Measurements from ENCODE around the gene LGALS3BP.
A peak's percentile ranks its signal among the peaks of the same experiment; 100 is the strongest.
"Not testable (repeated sequence)": the region's sequence is repeated elsewhere in the genome, so short reads cannot be mapped to it uniquely, and the experiment has no call there.

LGALS3BP gene

DNA sequence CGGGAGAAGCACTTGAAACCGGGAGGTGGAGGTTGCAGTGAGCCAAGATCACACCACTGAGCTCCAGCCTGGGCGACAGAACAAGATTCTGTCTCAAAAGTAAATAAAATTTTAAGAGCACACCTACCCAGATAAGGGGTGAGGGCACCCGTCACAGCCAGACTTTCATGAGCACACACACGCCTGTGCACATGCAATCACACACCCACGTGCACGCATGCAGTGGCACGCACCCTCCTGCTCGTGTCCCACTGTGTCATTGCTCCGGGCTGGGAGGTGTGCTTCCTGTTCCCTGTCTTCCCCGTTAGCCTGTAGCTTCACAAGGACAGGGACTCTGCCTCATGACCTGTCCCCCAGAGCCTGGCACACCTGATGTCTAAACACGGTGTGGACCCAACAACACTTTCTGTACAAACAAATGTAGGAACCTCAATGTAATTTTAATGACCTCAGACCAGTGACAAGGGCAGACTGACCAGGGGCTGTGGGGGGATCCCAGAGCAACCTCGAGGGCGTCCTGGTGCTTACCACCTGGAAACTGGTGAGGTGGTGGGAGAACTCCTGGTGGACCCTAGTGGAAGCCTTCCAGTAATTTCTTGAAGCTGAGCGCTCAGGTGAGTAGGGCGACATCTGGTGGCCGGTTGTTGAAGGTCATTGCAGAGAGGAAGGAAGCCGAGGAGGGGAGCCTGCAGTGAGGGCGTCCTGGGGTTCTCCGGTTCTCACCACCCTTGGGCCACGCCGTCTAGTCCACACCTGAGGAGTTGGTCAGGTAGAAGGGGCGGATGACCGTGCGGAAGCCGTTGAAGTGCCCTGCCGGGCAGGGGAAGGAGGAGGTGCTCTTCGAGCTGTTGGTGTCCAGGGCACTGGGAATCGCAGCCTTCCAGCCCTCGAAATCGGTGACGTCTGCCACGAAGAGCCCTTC is 8.6 kb downstream of the LGALS3BP start:
- DNase-seq, result peak; percentile 86

DNA sequence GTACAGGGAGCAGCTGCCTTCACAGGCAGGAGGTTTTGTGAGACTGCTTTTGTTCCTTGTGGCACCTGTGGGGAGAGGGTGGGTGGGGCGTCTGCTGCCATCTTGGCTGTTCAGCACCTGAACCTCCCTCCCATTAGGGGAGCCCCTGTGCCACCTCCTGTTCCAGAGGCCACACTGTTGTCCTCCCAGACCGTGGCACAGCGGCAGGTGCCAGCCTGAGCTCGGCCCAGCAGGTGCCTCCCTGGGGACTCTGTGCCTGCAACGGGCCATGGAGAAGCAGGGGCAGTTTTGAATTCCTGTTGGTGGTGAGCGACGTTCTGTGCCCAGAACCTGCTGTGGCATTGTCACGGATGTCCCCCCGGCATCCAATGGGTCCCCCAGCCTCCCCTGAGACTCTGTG is 9.9 kb downstream of the LGALS3BP start:
- Mint-ChIP-seq H3K27me3 (no peaks in the 10 kb centered on the region), H3K36me3 (ENCODE audit: low read depth) (peaks cover 8% of the 10 kb centered on the region), H3K9me3 (no peaks in the 10 kb centered on the region), H3K4me3 (no peak overlapping the region), H3K27ac (no peak overlapping the region), H3K4me1 (ENCODE audit: low read depth) (peaks cover 6% of the 10 kb centered on the region)
- no peak for DNase-seq

More for the DNA sequence above, 8.6 kb downstream of the LGALS3BP start:
- peaks cover 6% of the 10 kb centered on the region for H3K4me1 Mint-ChIP-seq (ENCODE audit: low read depth)
- no peaks in the 10 kb centered on the region for H3K27me3 Mint-ChIP-seq
- H3K36me3 Mint-ChIP-seq (ENCODE audit: low read depth), result peaks cover 8% of the 10 kb centered on the region
- H3K4me3 Mint-ChIP-seq, result no peak overlapping the region
- H3K9me3 Mint-ChIP-seq, result no peaks in the 10 kb centered on the region
- H3K27ac Mint-ChIP-seq, result no peak overlapping the region

DNA sequence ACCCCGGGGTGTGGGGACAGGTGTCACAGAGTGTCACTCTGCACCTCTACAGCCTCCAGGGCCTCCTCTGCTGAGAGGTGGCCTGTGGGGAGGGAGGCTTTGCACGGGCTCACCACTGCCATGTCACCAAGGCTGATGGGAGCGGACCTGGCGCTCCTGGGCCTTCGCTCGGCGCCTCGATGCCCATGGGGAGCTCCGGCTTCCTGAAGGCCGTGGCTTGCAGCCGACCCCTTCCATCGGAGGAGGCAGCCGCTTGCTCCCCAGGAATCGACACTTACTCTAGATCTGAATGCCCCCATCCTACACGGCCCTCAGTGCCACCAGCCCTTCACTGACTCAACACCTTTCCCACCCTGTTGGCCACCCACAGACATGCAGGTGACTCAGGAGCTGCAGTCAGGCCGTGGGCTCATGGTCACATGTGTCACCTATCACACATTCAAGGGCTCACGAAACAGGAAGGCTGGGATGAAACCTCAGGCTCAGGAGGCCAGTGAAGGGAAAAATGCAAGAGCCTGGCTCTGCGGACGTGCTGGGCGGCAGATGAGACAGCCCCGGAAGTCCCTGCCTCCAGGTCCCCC is 11.9 kb downstream of the LGALS3BP start:
- H3K27ac Mint-ChIP-seq, result no peak overlapping the region
- no peaks in the 10 kb centered on the region for H3K27me3 Mint-ChIP-seq
- peaks cover 6% of the 10 kb centered on the region for H3K4me1 Mint-ChIP-seq (ENCODE audit: low read depth)
- H3K4me3 Mint-ChIP-seq, result no peak overlapping the region
- H3K9me3 Mint-ChIP-seq, result no peaks in the 10 kb centered on the region
- no peak for DNase-seq
- H3K36me3 Mint-ChIP-seq (ENCODE audit: low read depth), result peaks cover 5% of the 10 kb centered on the region

- no peak overlapping the region for H3K4me3 Mint-ChIP-seq
- H3K27me3 Mint-ChIP-seq, result no peaks in the 10 kb centered on the region
- peaks cover 6% of the 10 kb centered on the region for H3K4me1 Mint-ChIP-seq (ENCODE audit: low read depth)
- H3K27ac Mint-ChIP-seq, result no peak overlapping the region
- DNase-seq, result no peak
- H3K36me3 Mint-ChIP-seq (ENCODE audit: low read depth), result peaks cover 2% of the 10 kb centered on the region
- no peaks in the 10 kb centered on the region for H3K9me3 Mint-ChIP-seq
Measured at GRCh38 chr17:78966910-78967600, 12.7 kb downstream of the LGALS3BP start.

GRCh38 chr17:78966123-78966813 is 13.5 kb downstream of the LGALS3BP start:
- no peaks in the 10 kb centered on the region for H3K9me3 Mint-ChIP-seq
- peaks cover 2% of the 10 kb centered on the region for H3K36me3 Mint-ChIP-seq (ENCODE audit: low read depth)
- H3K4me3 Mint-ChIP-seq, result no peak overlapping the region
- no peak for DNase-seq
- no peaks in the 10 kb centered on the region for H3K27me3 Mint-ChIP-seq
- no peak overlapping the region for H3K27ac Mint-ChIP-seq
- H3K4me1 Mint-ChIP-seq (ENCODE audit: low read depth), result peaks cover 3% of the 10 kb centered on the region

- H3K4me1 Mint-ChIP-seq (ENCODE audit: low read depth), result no peaks in the 10 kb centered on the region
- no peak overlapping the region for H3K4me3 Mint-ChIP-seq
- H3K36me3 Mint-ChIP-seq (ENCODE audit: low read depth), result no peaks in the 10 kb centered on the region
- H3K9me3 Mint-ChIP-seq, result no peaks in the 10 kb centered on the region
- H3K27me3 Mint-ChIP-seq, result no peaks in the 10 kb centered on the region
- no peak for DNase-seq
- no peak overlapping the region for H3K27ac Mint-ChIP-seq
Measured at GRCh38 chr17:78965491-78965924, 14.2 kb downstream of the LGALS3BP start.

GRCh38 chr17:78963378-78963777 is 16.3 kb downstream of the LGALS3BP start:
- Mint-ChIP-seq H3K36me3 (ENCODE audit: low read depth) (no peaks in the 10 kb centered on the region), H3K27me3 (no peaks in the 10 kb centered on the region), H3K27ac (no peak overlapping the region), H3K4me1 (ENCODE audit: low read depth) (no peaks in the 10 kb centered on the region), H3K4me3 (no peak overlapping the region), H3K9me3 (no peaks in the 10 kb centered on the region)
- DNase-seq, result no peak

GRCh38 chr17:78962984-78963348 is 16.8 kb downstream of the LGALS3BP start:
- H3K27ac Mint-ChIP-seq; H3K9me3 Mint-ChIP-seq; H3K4me3 Mint-ChIP-seq; H3K36me3 Mint-ChIP-seq (ENCODE audit: low read depth); H3K27me3 Mint-ChIP-seq; DNase-seq; H3K4me1 Mint-ChIP-seq (ENCODE audit: low read depth): not testable (repeated sequence)

GRCh38 chr17:78962345-78962983 is 17.3 kb downstream of the LGALS3BP start:
- Mint-ChIP-seq H3K27me3 (no peaks in the 10 kb centered on the region), H3K4me3 (no peak overlapping the region), H3K27ac (no peak overlapping the region), H3K4me1 (ENCODE audit: low read depth) (no peaks in the 10 kb centered on the region), H3K9me3 (no peaks in the 10 kb centered on the region), H3K36me3 (ENCODE audit: low read depth) (no peaks in the 10 kb centered on the region)
- DNase-seq, result no peak

DNA sequence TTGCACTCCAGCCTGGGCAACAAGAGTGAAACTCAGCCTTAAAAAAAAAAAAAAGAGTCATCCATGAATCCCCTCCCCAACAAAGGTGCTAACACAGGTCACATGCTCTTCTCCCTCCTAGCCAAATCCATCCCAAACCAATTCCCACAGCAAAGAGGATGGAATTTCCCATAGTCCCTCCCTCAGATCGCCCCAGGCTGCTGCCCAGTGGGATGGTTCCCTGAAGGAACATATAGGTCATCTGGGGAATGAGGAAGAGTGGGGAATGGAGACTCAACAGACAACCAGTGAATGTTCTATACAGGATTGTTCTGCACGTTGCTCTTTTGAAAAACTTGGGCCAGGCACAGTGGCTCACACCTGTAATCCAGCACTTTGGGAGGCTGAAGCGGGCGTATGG is 18.2 kb downstream of the LGALS3BP start:
- H3K27me3 Mint-ChIP-seq, result no peaks in the 10 kb centered on the region
- H3K27ac Mint-ChIP-seq, result no peak overlapping the region
- no peak overlapping the region for H3K4me3 Mint-ChIP-seq
- no peaks in the 10 kb centered on the region for H3K9me3 Mint-ChIP-seq
- DNase-seq, result no peak
- H3K36me3 Mint-ChIP-seq (ENCODE audit: low read depth), result no peaks in the 10 kb centered on the region
- H3K4me1 Mint-ChIP-seq (ENCODE audit: low read depth), result no peaks in the 10 kb centered on the region

GRCh38 chr17:78960928-78961327 is 18.8 kb downstream of the LGALS3BP start:
- no peak overlapping the region for H3K4me3 Mint-ChIP-seq
- no peaks in the 10 kb centered on the region for H3K4me1 Mint-ChIP-seq (ENCODE audit: low read depth)
- H3K27me3 Mint-ChIP-seq, result no peaks in the 10 kb centered on the region
- DNase-seq, result no peak
- no peaks in the 10 kb centered on the region for H3K36me3 Mint-ChIP-seq (ENCODE audit: low read depth)
- H3K9me3 Mint-ChIP-seq, result no peaks in the 10 kb centered on the region
- no peak overlapping the region for H3K27ac Mint-ChIP-seq

GRCh38 chr17:78959803-78960202 is 19.9 kb downstream of the LGALS3BP start:
- Mint-ChIP-seq H3K4me1 (ENCODE audit: low read depth) (peaks cover under 1% of the 10 kb centered on the region), H3K27ac (no peak overlapping the region), H3K36me3 (ENCODE audit: low read depth) (no peaks in the 10 kb centered on the region), H3K27me3 (no peaks in the 10 kb centered on the region), H3K4me3 (no peak overlapping the region), H3K9me3 (no peaks in the 10 kb centered on the region)
- no peak for DNase-seq

DNA sequence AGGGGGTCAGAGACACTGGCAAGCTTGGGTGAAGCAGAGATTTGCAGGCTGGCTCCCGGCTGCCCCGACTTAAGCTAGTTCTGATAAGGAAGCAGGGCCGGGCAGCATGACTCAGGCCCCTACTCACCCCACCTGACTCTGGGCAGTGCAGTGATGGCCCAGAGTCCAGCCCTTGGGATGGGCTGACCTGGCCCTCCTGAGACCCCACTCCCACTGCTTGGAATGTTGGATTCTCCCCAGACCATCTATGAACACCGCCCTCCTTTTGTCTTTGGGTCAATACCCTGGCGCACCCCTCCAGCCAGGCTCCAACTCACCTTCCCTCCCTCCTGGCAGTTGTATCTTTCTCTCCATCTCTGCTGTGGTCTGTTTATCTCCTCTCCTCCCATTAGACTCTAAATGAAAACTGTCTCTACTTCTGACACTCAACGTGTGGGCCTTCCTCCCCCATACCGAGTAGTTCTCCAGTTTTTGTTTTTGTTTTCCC is 21.0 kb downstream of the LGALS3BP start:
- Mint-ChIP-seq H3K4me1 (ENCODE audit: low read depth) (peaks cover 2% of the 10 kb centered on the region), H3K4me3 (no peak overlapping the region), H3K36me3 (ENCODE audit: low read depth) (no peaks in the 10 kb centered on the region), H3K9me3 (no peaks in the 10 kb centered on the region), H3K27ac (no peak overlapping the region), H3K27me3 (no peaks in the 10 kb centered on the region)
- DNase-seq, result no peak

DNA sequence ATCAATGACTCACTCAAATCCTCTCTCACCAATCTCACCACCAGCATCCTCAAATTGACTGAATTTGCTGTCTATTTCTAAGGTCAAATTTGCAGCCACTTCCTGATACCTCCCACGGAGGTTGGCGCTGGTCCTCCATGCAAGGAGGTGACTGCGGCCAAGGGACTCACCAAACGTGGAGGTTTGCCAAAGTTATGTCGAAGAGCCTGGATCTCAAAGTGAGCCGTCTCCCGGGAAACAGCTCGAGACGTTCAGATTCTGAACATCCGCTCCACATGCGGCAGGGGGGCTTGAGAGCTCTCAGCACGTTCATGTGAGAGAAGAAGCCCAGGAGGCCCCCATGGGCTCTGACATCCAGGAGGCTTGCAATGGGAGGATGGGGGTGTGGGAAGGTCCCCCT is 22.6 kb downstream of the LGALS3BP start:
- Mint-ChIP-seq H3K27me3 (no peaks in the 10 kb centered on the region), H3K36me3 (ENCODE audit: low read depth) (no peaks in the 10 kb centered on the region), H3K4me3 (no peak overlapping the region), H3K4me1 (ENCODE audit: low read depth) (peaks cover 2% of the 10 kb centered on the region), H3K27ac (peak overlapping the region; percentile 20), H3K9me3 (no peaks in the 10 kb centered on the region)
- DNase-seq, result no peak

Data from activated T-cell treated with anti-CD3 and anti-CD28 coated beads, Interleukin-2, amount 50 U/mL, for 24 hours (primary cell).